ENCODE measurements around the gene COG3. TPM values are rescaled to one million over a fixed set of nuclear protein-coding genes. Genes with fewer than 3 reads are reported as not detected.

Gene COG3
- total RNA-seq, 1 donor from 2014 or later, result 28.3 TPM

- ATAC-seq, result no peak
- peak; percentile 18 for DNase-seq (ENCODE audit: low spot score)
Measured at GRCh38 chr13:45445053-45445452, 19.7 kb upstream of the COG3 start.

- DNase-seq (ENCODE audit: low spot score), result peak; percentile 36
- ATAC-seq, result no peak
Measured at GRCh38 chr13:45446181-45446580, 18.6 kb upstream of the COG3 start.

GRCh38 chr13:45447050-45447661 is 17.6 kb upstream of the COG3 start:
- ATAC-seq, result peak; percentile 90
- peak; percentile 94 for DNase-seq (ENCODE audit: low spot score)

- ATAC-seq, result no peak
- DNase-seq (ENCODE audit: low spot score), result no peak
Measured at GRCh38 chr13:45448965-45449559, 15.7 kb upstream of the COG3 start.

- no peak for ATAC-seq
- DNase-seq (ENCODE audit: low spot score), result no peak
Measured at GRCh38 chr13:45451282-45451681, 13.5 kb upstream of the COG3 start.

GRCh38 chr13:45454204-45454603 is 10.5 kb upstream of the COG3 start:
- peak; percentile 86 for ATAC-seq

GRCh38 chr13:45456196-45456972 is 8.4 kb upstream of the COG3 start:
- DNase-seq (ENCODE audit: low spot score), result no peak
- ATAC-seq, result no peak

More at GRCh38 chr13:45454204-45454603, 10.5 kb upstream of the COG3 start:
- peak; percentile 42 for DNase-seq (ENCODE audit: low spot score)

GRCh38 chr13:45464141-45464686 is 525 bp upstream of the COG3 start:
- DNase-seq (ENCODE audit: low spot score), result no peak

GRCh38 chr13:45466359-45466758 is 1.6 kb downstream of the COG3 start:
- no peak for DNase-seq (ENCODE audit: low spot score)
- no peak for ATAC-seq

More at GRCh38 chr13:45464141-45464686, 525 bp upstream of the COG3 start:
- ATAC-seq, result no peak

- ATAC-seq, result no peak
- DNase-seq (ENCODE audit: low spot score), result no peak
Measured at GRCh38 chr13:45468635-45469034, 3.9 kb downstream of the COG3 start.

GRCh38 chr13:45472171-45472705 is 7.5 kb downstream of the COG3 start:
- no peak for DNase-seq (ENCODE audit: low spot score)
- ATAC-seq, result no peak

- peak; percentile 65 for ATAC-seq
Measured at GRCh38 chr13:45473627-45474026, 8.9 kb downstream of the COG3 start.

GRCh38 chr13:45474584-45475454 is 10.1 kb downstream of the COG3 start:
- ATAC-seq, result no peak
- no peak for DNase-seq (ENCODE audit: low spot score)

More at GRCh38 chr13:45473627-45474026, 8.9 kb downstream of the COG3 start:
- no peak for DNase-seq (ENCODE audit: low spot score)

GRCh38 chr13:45479661-45480060 is 14.9 kb downstream of the COG3 start:
- ATAC-seq, result no peak
- no peak for DNase-seq (ENCODE audit: low spot score)

- DNase-seq (ENCODE audit: low spot score), result no peak
- no peak for ATAC-seq
Measured at GRCh38 chr13:45481688-45482087, 16.9 kb downstream of the COG3 start.

- ATAC-seq, result no peak
- no peak for DNase-seq (ENCODE audit: low spot score)
Measured at GRCh38 chr13:45482571-45483173, 17.9 kb downstream of the COG3 start.

GRCh38 chr13:45487604-45488003 is 22.9 kb downstream of the COG3 start:
- no peak for DNase-seq (ENCODE audit: low spot score)
- no peak for ATAC-seq

- ATAC-seq, result peak; percentile 65
Measured at GRCh38 chr13:45490068-45490467, 25.3 kb downstream of the COG3 start.

GRCh38 chr13:45492538-45492937 is 27.8 kb downstream of the COG3 start:
- no peak for DNase-seq (ENCODE audit: low spot score)
- ATAC-seq, result no peak

More at GRCh38 chr13:45490068-45490467, 25.3 kb downstream of the COG3 start:
- DNase-seq (ENCODE audit: low spot score), result no peak

GRCh38 chr13:45496942-45497341 is 32.2 kb downstream of the COG3 start:
- no peak for ATAC-seq

More at GRCh38 chr13:45496942-45497341, 32.2 kb downstream of the COG3 start:
- no peak for DNase-seq (ENCODE audit: low spot score)

All from left lobe of liver (tissue), 2 donors.